ENCODE measurements around the gene WIZ.
"Not testable (repeated sequence)": the region's sequence is repeated elsewhere in the genome, so short reads cannot be mapped to it uniquely, and the experiment has no call there.

The WIZ gene

GRCh38 chr19:15398501-15399233, 51.1 kb downstream of the WIZ start:
- H3K4me3 ChIP-seq (ENCODE audit: low read length): no peak overlapping the region
- DNase-seq (ENCODE audit: low read depth, low spot score): no peak

GRCh38 chr19:15397782-15398181, 52.0 kb downstream of the WIZ start:
- H3K4me3 ChIP-seq (ENCODE audit: low read length): no peak overlapping the region
- DNase-seq (ENCODE audit: low read depth, low spot score): no peak

GRCh38 chr19:15397236-15397635, 52.5 kb downstream of the WIZ start:
- no peak overlapping the region for H3K4me3 ChIP-seq (ENCODE audit: low read length)
- DNase-seq (ENCODE audit: low read depth, low spot score): no peak

- DNase-seq (ENCODE audit: low read depth, low spot score): no peak
- H3K4me3 ChIP-seq (ENCODE audit: low read length): no peak overlapping the region
Observed at GRCh38 chr19:15396436-15396835, 53.3 kb downstream of the WIZ start.

- not testable (repeated sequence) for DNase-seq (ENCODE audit: low read depth, low spot score)
Observed at GRCh38 chr19:15395251-15395650, 54.5 kb downstream of the WIZ start.

DNA sequence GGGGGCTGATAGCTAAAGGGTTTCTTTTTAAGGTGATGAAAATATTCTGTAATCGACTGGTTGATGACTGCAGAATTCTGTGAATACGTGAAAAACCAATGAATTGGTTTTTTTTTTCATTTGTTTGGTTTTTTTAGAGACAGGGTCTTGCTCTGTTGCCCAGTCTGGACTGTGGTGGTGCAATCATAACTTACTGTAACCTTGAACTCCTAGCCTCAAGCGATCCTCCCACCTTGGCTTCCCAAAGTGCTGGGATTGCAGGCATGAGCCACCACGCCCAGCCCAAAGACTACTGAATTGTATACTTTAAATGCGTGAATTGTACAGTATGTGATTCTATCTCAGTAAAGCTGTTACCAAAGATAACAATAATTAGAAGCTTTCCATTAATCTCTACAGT, 55.3 kb downstream of the WIZ start:
- no peak overlapping the region for H3K4me3 ChIP-seq (ENCODE audit: low read length)
- DNase-seq (ENCODE audit: low read depth, low spot score): no peak

More at GRCh38 chr19:15395251-15395650, 54.5 kb downstream of the WIZ start:
- H3K4me3 ChIP-seq (ENCODE audit: low read length): not testable (repeated sequence)

- no peak overlapping the region for H3K4me3 ChIP-seq (ENCODE audit: low read length)
- DNase-seq (ENCODE audit: low read depth, low spot score): no peak
Observed at GRCh38 chr19:15393963-15394362, 55.8 kb downstream of the WIZ start.

DNA sequence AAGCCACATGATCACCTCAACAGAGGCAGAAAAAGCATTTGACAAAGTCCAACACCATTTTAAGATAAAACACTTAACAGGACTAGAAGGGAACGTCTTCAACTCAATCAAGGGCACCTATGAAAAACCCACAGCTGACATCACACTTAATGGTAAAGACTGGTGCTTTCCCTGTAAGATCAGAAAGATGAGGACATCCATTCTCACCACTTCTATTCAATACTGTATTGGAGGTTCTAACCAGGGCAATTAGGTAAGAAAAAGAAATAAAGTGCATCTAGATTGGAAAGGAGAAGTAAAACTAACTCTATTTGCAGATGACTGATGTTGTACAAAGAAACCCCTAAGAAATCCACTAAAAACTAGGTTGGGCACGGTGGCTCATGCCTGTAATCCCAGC, 58.9 kb downstream of the WIZ start:
- DNase-seq (ENCODE audit: low read depth, low spot score): no peak
- no peak overlapping the region for H3K4me3 ChIP-seq (ENCODE audit: low read length)

DNA sequence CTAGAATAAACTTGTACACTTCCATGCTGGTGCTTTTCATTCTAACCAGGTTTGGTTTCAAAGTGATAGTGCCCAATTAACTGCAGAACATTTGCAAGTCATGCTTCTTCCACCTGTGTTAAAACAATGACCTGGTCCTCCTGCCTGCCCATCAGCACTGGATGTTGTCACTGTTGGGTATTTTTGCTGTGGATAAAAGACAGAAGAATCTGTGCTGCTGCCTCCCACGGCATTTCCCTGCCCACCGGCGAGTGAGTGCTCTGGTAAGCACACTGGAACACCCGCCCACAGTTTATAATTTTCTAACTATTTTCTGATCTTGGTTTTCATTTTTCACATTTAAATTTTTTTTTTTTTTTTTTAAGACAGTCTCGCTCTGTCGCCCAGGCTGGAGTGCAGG, 67.9 kb downstream of the WIZ start:
- H3K4me3 ChIP-seq (ENCODE audit: low read length): no peak overlapping the region
- no peak for DNase-seq (ENCODE audit: low read depth, low spot score)

DNA sequence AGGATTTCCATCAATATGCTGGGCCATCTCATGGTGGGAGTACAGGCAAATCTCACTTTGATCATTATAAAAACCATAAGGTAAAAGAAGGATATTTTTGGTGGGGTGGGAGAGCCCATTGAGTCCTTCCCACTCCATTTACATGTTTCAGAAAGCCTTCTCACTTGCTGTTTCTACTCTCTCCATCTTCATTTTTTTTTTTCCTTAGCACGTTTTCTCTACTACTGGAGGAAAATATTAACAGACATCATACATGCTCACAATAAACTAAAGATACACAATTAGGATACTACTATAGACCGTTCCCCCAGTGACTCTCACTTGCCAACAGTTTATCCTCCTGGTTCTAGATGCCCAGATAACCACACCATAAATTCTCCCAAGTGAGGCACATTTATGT, 68.3 kb downstream of the WIZ start:
- H3K4me3 ChIP-seq (ENCODE audit: low read length): no peak overlapping the region
- no peak for DNase-seq (ENCODE audit: low read depth, low spot score)

GRCh38 chr19:15379999-15380647, 69.6 kb downstream of the WIZ start:
- peak overlapping the region; percentile 100 for H3K4me3 ChIP-seq (ENCODE audit: low read length)

DNA sequence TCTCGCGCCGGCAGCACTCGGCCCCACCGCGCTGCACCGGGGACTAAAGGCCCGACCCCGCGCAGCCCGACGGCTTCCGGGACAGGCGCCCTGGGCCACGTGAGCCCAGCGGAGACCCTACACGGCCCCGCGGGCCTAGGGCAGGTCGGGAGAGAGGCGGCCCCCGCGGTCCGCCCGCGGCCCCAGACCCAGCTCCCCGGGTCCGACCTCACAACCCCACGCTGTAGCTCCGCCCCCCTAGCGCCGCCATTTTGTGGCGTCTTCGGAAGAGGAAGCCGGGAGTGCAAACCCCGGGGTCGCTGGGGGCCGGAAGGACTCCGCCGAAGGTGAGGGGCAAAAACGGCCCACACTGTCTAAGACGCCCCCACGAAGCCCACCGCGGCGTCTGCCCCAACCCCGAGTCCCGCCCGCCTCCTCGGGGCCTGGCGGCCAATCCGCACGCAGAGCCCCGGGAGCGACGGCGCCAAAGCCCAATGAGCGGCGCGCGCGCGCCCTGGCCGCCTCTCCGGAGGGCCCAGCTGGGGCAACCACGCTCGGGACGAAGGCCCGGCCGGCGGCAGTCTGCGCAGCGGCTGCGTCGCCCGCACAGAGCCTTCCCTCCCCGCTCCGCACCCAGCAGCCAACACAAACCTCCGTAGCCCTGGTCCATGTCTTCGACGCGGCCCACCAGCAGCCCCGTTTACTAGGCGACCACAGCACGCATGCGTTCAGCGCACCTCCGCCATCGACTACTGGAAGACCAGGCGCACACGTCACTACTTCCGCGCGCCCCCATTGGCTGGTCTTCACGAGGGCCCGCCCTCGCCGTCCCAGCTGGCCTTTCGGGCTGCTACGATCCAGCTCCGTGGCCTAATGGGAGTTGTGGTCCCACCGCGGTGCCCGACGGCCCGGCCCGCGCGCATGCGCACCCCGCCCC, 70.4 kb downstream of the WIZ start, which contains the start of gene AKAP8:
Gene AKAP8 (minus strand): TSS at position 705 of the 916 bp plus-strand sequence. CDS start 56 bp downstream, at position 649.
- peak; percentile 97 for DNase-seq (ENCODE audit: low read depth, low spot score)
- peak within 1 kb of the TSS; percentile 100 for H3K4me3 ChIP-seq (ENCODE audit: low read length)

More at GRCh38 chr19:15379999-15380647, 69.6 kb downstream of the WIZ start:
- DNase-seq (ENCODE audit: low read depth, low spot score): no peak

- peak; percentile 27 for DNase-seq (ENCODE audit: low read depth, low spot score)
- H3K4me3 ChIP-seq (ENCODE audit: low read length): peak overlapping the region; percentile 100
Observed at GRCh38 chr19:15378534-15379082, 71.1 kb downstream of the WIZ start.

- no peak overlapping the region for H3K4me3 ChIP-seq (ENCODE audit: low read length)
- no peak for DNase-seq (ENCODE audit: low read depth, low spot score)
Observed at GRCh38 chr19:15374796-15375440, 74.8 kb downstream of the WIZ start.

- DNase-seq (ENCODE audit: low read depth, low spot score): no peak
- no peak overlapping the region for H3K4me3 ChIP-seq (ENCODE audit: low read length)
Observed at GRCh38 chr19:15374105-15374651, 75.6 kb downstream of the WIZ start.

DNA sequence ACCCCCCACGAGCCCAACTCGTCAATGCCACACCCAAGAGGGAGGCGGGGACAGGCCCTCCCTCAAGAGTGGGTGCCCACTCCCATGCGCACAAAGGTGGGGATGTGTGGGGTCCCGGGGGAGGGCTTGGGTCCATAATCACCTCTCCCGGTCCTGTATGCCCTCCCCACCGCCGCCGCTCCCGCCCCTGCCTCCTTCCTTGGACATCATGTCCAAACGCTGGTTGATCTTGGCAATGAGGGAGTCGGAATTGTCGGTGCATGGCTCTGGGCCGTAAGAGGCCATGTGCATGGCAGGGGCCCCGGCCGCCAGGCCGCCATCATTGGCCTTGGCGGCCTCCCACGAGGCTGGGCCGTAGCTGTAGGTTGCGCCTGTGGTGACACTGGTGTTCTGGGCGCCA, 76.1 kb downstream of the WIZ start:
- no peak overlapping the region for H3K4me3 ChIP-seq (ENCODE audit: low read length)
- no peak for DNase-seq (ENCODE audit: low read depth, low spot score)

- no peak overlapping the region for H3K4me3 ChIP-seq (ENCODE audit: low read length)
- DNase-seq (ENCODE audit: low read depth, low spot score): no peak
Observed at GRCh38 chr19:15372891-15373301, 76.9 kb downstream of the WIZ start.

DNA sequence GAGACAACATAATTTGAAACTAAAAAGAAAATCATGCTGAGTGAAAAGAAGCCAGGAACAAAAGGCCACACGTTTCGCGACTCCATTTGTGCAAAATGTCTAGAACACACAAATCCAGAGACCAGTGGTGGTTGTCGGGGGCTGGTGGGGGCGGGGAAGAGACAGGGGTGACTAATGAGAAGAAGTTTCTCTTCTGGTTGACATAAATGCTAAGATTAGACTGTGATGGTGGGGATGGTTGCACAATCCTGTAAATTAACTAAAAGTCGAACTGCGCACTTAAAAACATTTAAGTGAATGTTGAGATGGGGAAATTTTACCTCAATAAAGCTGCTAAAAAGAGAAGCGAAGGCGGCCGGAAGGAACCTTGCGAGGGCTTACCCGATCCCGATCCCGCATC, 77.3 kb downstream of the WIZ start:
- no peak for DNase-seq (ENCODE audit: low read depth, low spot score)
- no peak overlapping the region for H3K4me3 ChIP-seq (ENCODE audit: low read length)
